Neuronal stem cell (in vitro differentiated cells): ENCODE data around the gene EGFL6.

Experiments
- DNase-seq: peaks from one replicate; pipeline ENCODE4 v3.0.0-alpha.2; 2013; ENCODE audit warnings: low spot score
- H2AFZ ChIP-seq: one replicate; pipeline ENCODE4 v1.6.1; 2013; ENCODE audit warnings: mild to moderate bottlenecking, low read length, inconsistent platforms
- H2AK5ac ChIP-seq: 2 replicates; pipeline ENCODE4 v1.6.1; 2013; ENCODE audit warnings: low read depth, mild to moderate bottlenecking, inconsistent platforms, low read length, moderate library complexity, mixed read lengths
- H2BK120ac ChIP-seq: 2 replicates; pipeline ENCODE4 v1.6.1; 2013; ENCODE audit warnings: low read depth, mild to moderate bottlenecking, inconsistent platforms, low read length, moderate library complexity, mixed read lengths
- H2BK12ac ChIP-seq: one replicate; pipeline ENCODE4 v1.6.1; 2013; ENCODE audit warnings: low read length, inconsistent platforms
- H2BK15ac ChIP-seq: 2 replicates; pipeline ENCODE4 v1.6.1; 2013; ENCODE audit warnings: mild to moderate bottlenecking, low read length, inconsistent platforms, mixed read lengths
- H2BK5ac ChIP-seq: one replicate; pipeline ENCODE4 v1.6.1; 2013; ENCODE audit warnings: inconsistent platforms, mild to moderate bottlenecking, low read length, moderate library complexity
- H3K14ac ChIP-seq: one replicate; pipeline ENCODE4 v1.6.1; 2013; ENCODE audit warnings: low read length, inconsistent platforms
- H3K18ac ChIP-seq: 2 replicates; pipeline ENCODE4 v1.6.1; 2013; ENCODE audit warnings: low read length, inconsistent platforms
- H3K23ac ChIP-seq: 2 replicates; pipeline ENCODE4 v1.6.1; 2013; ENCODE audit warnings: low read depth, mild to moderate bottlenecking, mixed read lengths, low read length, inconsistent platforms; ENCODE audit not compliant: poor library complexity
- H3K27ac ChIP-seq: replicated peaks from 3 replicates; pipeline ENCODE4 v1.5.1; 2013; ENCODE audit warnings: low read length, inconsistent platforms
- H3K27me3 ChIP-seq, 3 experiments: 2 replicates each; pipeline ENCODE4 v1.6.1; 2013; ENCODE audit warnings: low read length in 3 of 3, mild to moderate bottlenecking in 2 of 3, inconsistent platforms in 1 of 3, low read depth in 1 of 3, mixed read lengths in 1 of 3, moderate library complexity in 1 of 3; ENCODE audit not compliant: control insufficient read depth in 3 of 3, insufficient read depth in 3 of 3
- H3K36me3 ChIP-seq, 2 donors: replicated peaks in 1 of 2; 2 replicates each; pipeline ENCODE4 v1.6.1; 2013; ENCODE audit warnings: low read length in 2 of 2; ENCODE audit not compliant: control insufficient read depth in 2 of 2, insufficient read depth in 2 of 2
- H3K4ac ChIP-seq: 2 replicates; pipeline ENCODE4 v1.6.1; 2013; ENCODE audit warnings: inconsistent platforms, mild to moderate bottlenecking, low read length, moderate library complexity
- H3K4me1 ChIP-seq, 2 donors: 1 replicate in 1 of 2; 2 replicates in 1 of 2; pipeline ENCODE4 v1.6.1; 2013; ENCODE audit warnings: low read length in 2 of 2, low read depth in 1 of 2; ENCODE audit not compliant: control insufficient read depth in 2 of 2, insufficient read depth in 1 of 2
- H3K4me2 ChIP-seq: one replicate; pipeline ENCODE4 v1.6.1; 2013; ENCODE audit warnings: mild to moderate bottlenecking, low read length, inconsistent platforms; ENCODE audit not compliant: insufficient read depth, poor library complexity, severe bottlenecking
- H3K4me3 ChIP-seq, 2 donors: 2 replicates each; pipeline ENCODE4 v1.5.1; 2013; ENCODE audit warnings: low read length in 2 of 2, mild to moderate bottlenecking in 2 of 2, inconsistent platforms in 1 of 2, moderate library complexity in 1 of 2
- H3K79me1 ChIP-seq: one replicate; pipeline ENCODE4 v1.6.1; 2013; ENCODE audit warnings: low read depth, mild to moderate bottlenecking, inconsistent platforms, low read length, moderate library complexity
- H3K9ac ChIP-seq: one replicate; pipeline ENCODE4 v1.6.1; 2013; ENCODE audit warnings: mild to moderate bottlenecking, low read depth, low read length, inconsistent platforms; ENCODE audit not compliant: poor library complexity
- H3K9me3 ChIP-seq, 2 donors: replicated peaks in 1 of 2; 2 replicates each; pipeline versions ENCODE3 to v1.6.1; 2013; ENCODE audit warnings: low read length in 2 of 2, mild to moderate bottlenecking in 2 of 2, inconsistent platforms in 1 of 2, low read depth in 1 of 2, mixed read lengths in 1 of 2, moderate library complexity in 1 of 2; ENCODE audit not compliant: control insufficient read depth in 2 of 2, insufficient read depth in 1 of 2
- H4K8ac ChIP-seq: one replicate; pipeline ENCODE4 v1.6.1; 2013; ENCODE audit warnings: low read depth, mild to moderate bottlenecking, inconsistent platforms, low read length, moderate library complexity
- H4K91ac ChIP-seq: one replicate; pipeline ENCODE4 v1.6.1; 2013; ENCODE audit warnings: low read length, low read depth, mild to moderate bottlenecking, inconsistent platforms; ENCODE audit not compliant: poor library complexity
- WGBS, 2 donors: extraction: QIAGEN DNeasy Blood & Tissue Kit; methylation state at CpG; one replicate each; pipeline ENCODE4 v1.1.7; 2013; ENCODE audit warnings: missing lambda C conversion rate in 2 of 2, mixed read lengths in 1 of 2; ENCODE audit not compliant: insufficient read length in 2 of 2, insufficient replicate concordance in 1 of 2; ENCODE audit errors: extremely low coverage in 2 of 2; 5-methylcytosine and 5-hydroxymethylcytosine counted together

EGFL6 gene

GRCh38 chrX:13551610-13552009 is 17.8 kb upstream of the EGFL6 start:
- H3K18ac ChIP-seq = no peak overlapping the region
- peaks cover 0 to 27% (median 0%) of the 10 kb centered on the region in 3 experiments for H3K27me3 ChIP-seq
- DNase-seq = no peak
- no peak overlapping the region for H4K8ac ChIP-seq
- no peaks in the 10 kb centered on the region for H3K4me1 ChIP-seq
- H2BK120ac ChIP-seq = no peak overlapping the region
- H3K23ac ChIP-seq = no peak overlapping the region
- no peak overlapping the region for H2BK12ac ChIP-seq
- H3K4me2 ChIP-seq = no peak overlapping the region
- no CpG with 5 or more reads among the region's 3 CpGs for WGBS, 2 donors
- no peak overlapping the region for H2AK5ac ChIP-seq
- no peak overlapping the region for H3K4me3 ChIP-seq
- no peak overlapping the region for H3K14ac ChIP-seq
- no peaks in the 10 kb centered on the region for H3K79me1 ChIP-seq
- no peak overlapping the region for H3K4ac ChIP-seq
- H3K9me3 ChIP-seq = no peaks in the 10 kb centered on the region
- no peak overlapping the region for H2BK5ac ChIP-seq
- no peaks in the 10 kb centered on the region for H3K36me3 ChIP-seq
- no peak overlapping the region for H4K91ac ChIP-seq
- no peak overlapping the region for H3K27ac ChIP-seq
- no peak overlapping the region for H3K9ac ChIP-seq
- H2BK15ac ChIP-seq = no peak overlapping the region
- H2AFZ ChIP-seq = no peak overlapping the region

DNA sequence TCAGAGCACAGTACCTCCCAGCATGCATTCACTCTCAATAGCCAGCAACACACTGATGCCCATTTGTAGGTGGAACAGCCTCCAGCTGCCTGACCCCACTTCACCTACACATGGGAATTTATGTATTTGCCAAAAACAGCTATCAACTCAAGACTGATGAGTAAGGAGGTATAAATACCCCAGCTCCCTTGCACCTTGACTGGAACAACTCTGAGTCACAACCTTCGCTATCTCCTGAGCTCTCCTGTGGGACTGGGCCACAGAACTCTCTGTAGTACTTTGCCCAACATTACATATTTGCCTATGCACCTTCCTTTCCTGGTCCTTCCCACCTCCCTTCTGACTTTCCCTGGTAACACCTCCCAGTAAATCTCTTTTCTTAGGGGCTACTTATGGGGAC is 16.5 kb upstream of the EGFL6 start:
- Histone ChIP-seq H3K9me3 (no peaks in the 10 kb centered on the region), H2BK12ac (no peak overlapping the region), H2BK120ac (no peak overlapping the region), H3K14ac (no peak overlapping the region), H3K4me1 (no peaks in the 10 kb centered on the region), H3K79me1 (no peaks in the 10 kb centered on the region), H3K36me3 (no peaks in the 10 kb centered on the region), H3K27me3 (peaks cover 0 to 26% (median 0%) of the 10 kb centered on the region in 3 experiments), H3K4me2 (no peak overlapping the region), H3K4me3 (no peak overlapping the region), H3K9ac (no peak overlapping the region), H3K18ac (no peak overlapping the region), H4K91ac (no peak overlapping the region), H2BK5ac (no peak overlapping the region), H2AK5ac (no peak overlapping the region), H3K27ac (no peak overlapping the region), H3K4ac (no peak overlapping the region), H2BK15ac (no peak overlapping the region), H4K8ac (no peak overlapping the region), H2AFZ (no peak overlapping the region), H3K23ac (no peak overlapping the region)
- no peak for DNase-seq
- no CpG with 5 or more reads among the region's 1 CpG for WGBS, 2 donors

- no peak overlapping the region for H3K4ac ChIP-seq
- H2BK12ac ChIP-seq = no peak overlapping the region
- H3K27me3 ChIP-seq = peaks cover 0 to 43% (median 18%) of the 10 kb centered on the region in 3 experiments
- no peak overlapping the region for H2AFZ ChIP-seq
- H3K23ac ChIP-seq = no peak overlapping the region
- DNase-seq = no peak
- H3K4me3 ChIP-seq = no peak overlapping the region
- H3K9ac ChIP-seq = no peak overlapping the region
- no peak overlapping the region for H2BK15ac ChIP-seq
- peaks cover 0 to 5% of the 10 kb centered on the region in 2 donors for H3K4me1 ChIP-seq
- no peak overlapping the region for H3K4me2 ChIP-seq
- no peak overlapping the region for H2AK5ac ChIP-seq
- no peak overlapping the region for H3K27ac ChIP-seq
- no peak overlapping the region for H3K14ac ChIP-seq
- no peaks in the 10 kb centered on the region for H3K79me1 ChIP-seq
- H2BK5ac ChIP-seq = no peak overlapping the region
- H3K36me3 ChIP-seq = no peaks in the 10 kb centered on the region
- no peak overlapping the region for H4K8ac ChIP-seq
- WGBS, 2 donors = no CpG with 5 or more reads among the region's 2 CpGs
- H3K18ac ChIP-seq = no peak overlapping the region
- no peaks in the 10 kb centered on the region for H3K9me3 ChIP-seq
- no peak overlapping the region for H4K91ac ChIP-seq
- H2BK120ac ChIP-seq = no peak overlapping the region
Measured at GRCh38 chrX:13565511-13565910, 3.9 kb upstream of the EGFL6 start.

- H4K91ac ChIP-seq = no peak overlapping the region
- H3K4me1 ChIP-seq = peaks cover 0 to 2% of the 10 kb centered on the region in 2 donors
- no peak overlapping the region for H3K9ac ChIP-seq
- no peak for DNase-seq
- H3K9me3 ChIP-seq = no peaks in the 10 kb centered on the region
- H2BK120ac ChIP-seq = no peak overlapping the region
- H3K27me3 ChIP-seq = peaks cover 0 to 61% (median 20%) of the 10 kb centered on the region in 3 experiments
- no peak overlapping the region for H2BK15ac ChIP-seq
- H3K14ac ChIP-seq = no peak overlapping the region
- no peaks in the 10 kb centered on the region for H3K79me1 ChIP-seq
- H2BK5ac ChIP-seq = no peak overlapping the region
- peak overlapping the region in 1 of 2 donors; percentile 77 for H3K4me3 ChIP-seq
- no peak overlapping the region for H2BK12ac ChIP-seq
- no peak overlapping the region for H4K8ac ChIP-seq
- H2AFZ ChIP-seq = peak overlapping the region; percentile 72
- no CpG with 5 or more reads among the region's 9 CpGs for WGBS, 2 donors
- H3K36me3 ChIP-seq = no peaks in the 10 kb centered on the region
- H3K23ac ChIP-seq = no peak overlapping the region
- H3K27ac ChIP-seq = no peak overlapping the region
- no peak overlapping the region for H3K4ac ChIP-seq
- no peak overlapping the region for H2AK5ac ChIP-seq
- H3K18ac ChIP-seq = peak overlapping the region; percentile 17
- peak overlapping the region; percentile 69 for H3K4me2 ChIP-seq
Measured at GRCh38 chrX:13570261-13570605, 832 bp downstream of the EGFL6 start.
